Activated CD8-positive, alpha-beta memory T cell treated with anti-CD3 and anti-CD28 coated beads for 4 hours (primary cell): ENCODE results near the gene PHF21B.

Experiments used
- DNase-seq, 2 donors: peaks; one replicate each; pipeline ENCODE4 v3.0.0-alpha.2; 2020; ENCODE audit warnings: low read depth in 2 of 2

PHF21B gene

GRCh38 chr22:44840611-44841322 lies 169.0 kb downstream of the PHF21B start:
- DNase-seq: no peak

DNA sequence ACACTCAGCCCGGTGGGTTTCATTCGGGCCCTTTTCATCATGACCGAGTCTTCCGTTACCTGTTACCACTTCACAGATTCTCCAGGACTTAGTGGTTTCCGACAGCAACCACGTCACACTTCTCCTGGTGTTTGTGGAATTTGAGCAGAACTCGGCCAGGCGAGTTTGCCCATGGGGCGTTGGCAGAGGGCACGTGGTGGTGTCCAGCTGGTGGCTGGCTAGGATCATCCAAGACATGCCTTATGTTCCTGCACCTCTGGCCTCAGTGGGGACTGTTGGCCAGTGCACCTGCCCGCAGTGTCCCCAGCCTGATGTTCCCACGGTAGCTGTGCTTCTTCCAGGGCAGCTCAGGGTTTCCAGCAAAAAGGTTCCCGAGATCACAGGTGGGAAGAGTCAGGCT lies 170.1 kb downstream of the PHF21B start:
- no peak for DNase-seq

DNA sequence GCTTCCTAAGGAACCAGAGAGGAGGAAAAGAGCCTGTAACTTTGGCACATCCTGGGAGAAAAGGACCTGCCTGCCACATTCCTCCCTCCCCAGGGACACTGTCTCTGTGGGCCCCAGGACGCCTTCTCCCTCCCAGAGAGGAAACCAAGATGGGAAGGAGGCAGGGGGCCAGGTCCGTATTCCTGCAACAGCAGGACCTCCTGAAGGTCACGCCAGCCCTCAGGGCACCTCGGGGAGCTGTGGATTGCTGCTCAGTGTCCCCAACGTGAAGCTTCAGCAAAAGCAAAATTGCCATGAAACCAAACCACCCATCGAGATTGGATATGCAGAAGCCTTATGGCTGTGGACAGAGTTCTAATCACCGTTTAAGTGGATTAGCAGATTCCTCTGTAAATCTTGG lies 170.7 kb downstream of the PHF21B start:
- no peak for DNase-seq

- no peak for DNase-seq
Observed at GRCh38 chr22:44838316-44839016, 171.3 kb downstream of the PHF21B start.

GRCh38 chr22:44837481-44837880 lies 172.3 kb downstream of the PHF21B start:
- no peak for DNase-seq

GRCh38 chr22:44834065-44834464 lies 175.7 kb downstream of the PHF21B start:
- no peak for DNase-seq

DNA sequence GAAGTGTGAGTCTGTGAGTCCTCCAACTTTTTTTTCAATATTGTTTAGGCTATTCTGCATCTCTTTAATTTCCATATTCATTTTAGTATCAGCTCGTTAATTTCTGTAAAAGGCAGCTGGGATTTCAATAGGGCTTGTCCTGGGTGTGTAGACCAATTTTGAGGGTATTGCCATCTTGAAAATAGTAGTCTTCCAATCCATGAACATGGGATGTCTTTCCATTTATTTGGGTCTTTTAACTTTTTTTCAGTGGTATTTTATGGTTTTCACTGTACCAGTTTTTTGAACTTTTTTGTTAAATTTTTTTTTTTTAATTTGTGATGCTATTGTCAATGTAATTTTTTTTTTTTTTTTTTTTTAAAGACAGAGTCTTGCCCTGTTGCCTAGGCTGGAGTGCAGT lies 177.9 kb downstream of the PHF21B start:
- no peak for DNase-seq
